ENCODE results near the gene C11orf58.

The C11orf58 gene

DNA sequence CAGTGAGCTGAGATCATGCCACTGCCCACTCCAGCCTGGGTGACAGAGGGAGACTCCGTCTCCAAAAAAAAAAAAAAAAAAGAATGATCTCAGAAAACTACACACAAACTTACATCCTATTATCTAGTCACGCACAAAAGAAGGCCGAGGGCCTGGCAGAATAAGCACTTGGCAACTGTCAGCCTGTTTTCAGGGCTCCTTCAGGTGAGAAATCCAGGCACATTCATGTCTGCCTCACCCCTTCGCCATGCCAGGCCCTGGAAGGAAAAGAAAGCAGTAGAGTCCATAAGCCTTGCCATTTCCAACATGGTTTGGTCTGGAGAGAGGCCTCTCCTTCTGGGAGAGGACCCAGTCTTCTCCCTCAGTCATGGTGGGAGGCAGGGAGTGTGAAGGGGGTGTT is 30.9 kb downstream of the C11orf58 start:
- TF ChIP-seq, protein P1, sequence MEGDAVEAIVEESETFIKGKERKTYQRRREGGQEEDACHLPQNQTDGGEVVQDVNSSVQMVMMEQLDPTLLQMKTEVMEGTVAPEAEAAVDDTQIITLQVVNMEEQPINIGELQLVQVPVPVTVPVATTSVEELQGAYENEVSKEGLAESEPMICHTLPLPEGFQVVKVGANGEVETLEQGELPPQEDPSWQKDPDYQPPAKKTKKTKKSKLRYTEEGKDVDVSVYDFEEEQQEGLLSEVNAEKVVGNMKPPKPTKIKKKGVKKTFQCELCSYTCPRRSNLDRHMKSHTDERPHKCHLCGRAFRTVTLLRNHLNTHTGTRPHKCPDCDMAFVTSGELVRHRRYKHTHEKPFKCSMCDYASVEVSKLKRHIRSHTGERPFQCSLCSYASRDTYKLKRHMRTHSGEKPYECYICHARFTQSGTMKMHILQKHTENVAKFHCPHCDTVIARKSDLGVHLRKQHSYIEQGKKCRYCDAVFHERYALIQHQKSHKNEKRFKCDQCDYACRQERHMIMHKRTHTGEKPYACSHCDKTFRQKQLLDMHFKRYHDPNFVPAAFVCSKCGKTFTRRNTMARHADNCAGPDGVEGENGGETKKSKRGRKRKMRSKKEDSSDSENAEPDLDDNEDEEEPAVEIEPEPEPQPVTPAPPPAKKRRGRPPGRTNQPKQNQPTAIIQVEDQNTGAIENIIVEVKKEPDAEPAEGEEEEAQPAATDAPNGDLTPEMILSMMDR (IDR thresholded peaks at IDR 0.05; ENCODE audit: extremely low read depth, missing control alignments): no peak
- no peak for DNase-seq (ENCODE audit: low spot score)

DNA sequence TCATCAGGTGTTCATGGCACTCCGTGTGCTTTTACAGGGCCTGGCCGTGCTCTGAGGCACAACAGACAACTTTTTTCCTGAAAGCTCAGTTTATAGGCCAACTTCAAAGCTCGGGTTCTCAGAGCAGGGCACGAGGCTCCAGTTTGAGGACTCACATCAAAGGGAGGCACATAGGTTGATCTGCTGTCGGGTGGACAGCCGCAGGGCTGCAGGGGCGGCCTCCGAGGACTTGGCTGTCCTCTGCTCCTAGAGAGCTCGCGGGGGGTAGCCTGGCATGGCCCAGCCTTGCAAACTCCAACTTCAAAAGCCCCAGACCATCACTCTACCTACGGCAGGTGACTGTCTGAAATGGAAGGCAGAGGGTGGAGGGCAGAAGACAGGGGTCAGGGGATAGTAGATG is 31.6 kb downstream of the C11orf58 start:
- TF ChIP-seq, protein P1 (IDR thresholded peaks at IDR 0.05; ENCODE audit: extremely low read depth, missing control alignments): no peak
- no peak for DNase-seq (ENCODE audit: low spot score)

DNA sequence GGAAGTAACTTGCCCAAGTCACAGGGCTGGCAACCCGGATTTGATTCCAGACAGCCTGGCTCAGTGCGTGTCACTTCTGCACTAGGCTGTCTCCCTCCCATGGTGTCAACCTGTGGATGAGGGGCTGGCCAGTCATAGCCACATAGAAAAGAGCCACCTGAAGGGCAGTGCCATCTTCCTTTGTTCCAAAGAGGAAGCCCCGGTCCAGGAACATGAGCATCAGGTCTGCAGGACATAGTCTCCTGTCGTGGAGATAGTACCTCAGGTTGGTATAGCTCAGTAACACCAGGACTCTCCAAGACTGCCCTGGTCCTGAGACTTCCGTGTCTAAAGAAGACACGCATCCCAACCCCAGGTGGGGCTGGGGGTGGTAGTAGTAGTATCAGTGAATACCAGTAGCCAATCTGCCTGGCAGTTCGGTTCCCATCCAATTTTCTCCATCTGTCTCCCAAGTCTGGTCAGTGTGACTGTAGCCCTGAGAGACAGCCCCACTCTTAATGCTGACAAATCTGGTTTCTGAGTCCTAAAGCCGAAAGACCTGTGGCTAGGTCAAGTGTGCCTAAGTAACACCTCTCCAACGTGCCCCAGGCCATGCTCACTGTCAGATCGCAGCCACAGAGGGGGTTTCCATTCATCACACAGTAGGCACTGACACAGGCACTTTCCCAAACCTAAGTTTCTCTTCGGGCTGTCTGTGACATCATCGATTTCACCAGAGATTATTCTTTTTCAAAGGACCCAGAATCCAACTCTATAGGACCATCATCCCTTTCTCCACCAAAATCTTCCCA is 33.1 kb downstream of the C11orf58 start:
- TF ChIP-seq, protein P1 (IDR thresholded peaks at IDR 0.05; ENCODE audit: extremely low read depth, missing control alignments): no peak
- DNase-seq (ENCODE audit: low spot score): no peak

DNA sequence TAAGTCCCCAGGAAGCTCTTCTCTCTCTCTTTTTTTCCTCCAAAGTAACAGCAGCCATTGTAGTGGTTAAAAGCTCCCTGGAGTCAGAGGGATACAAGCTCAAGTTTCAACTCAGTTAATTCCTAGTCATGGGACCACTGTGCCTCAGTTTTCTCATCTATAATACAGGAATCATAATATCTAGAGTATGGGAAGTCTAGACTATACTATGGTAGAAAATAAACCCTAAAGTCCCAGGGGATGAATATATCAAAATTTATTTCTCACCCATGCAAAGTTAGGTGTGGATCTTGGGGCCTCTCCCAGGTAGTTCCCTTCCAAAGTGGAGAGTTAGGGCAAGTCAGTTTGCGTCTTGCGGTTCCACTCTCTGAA is 33.7 kb downstream of the C11orf58 start:
- TF ChIP-seq, protein P1 (IDR thresholded peaks at IDR 0.05; ENCODE audit: extremely low read depth, missing control alignments): no peak
- DNase-seq (ENCODE audit: low spot score): no peak

DNA sequence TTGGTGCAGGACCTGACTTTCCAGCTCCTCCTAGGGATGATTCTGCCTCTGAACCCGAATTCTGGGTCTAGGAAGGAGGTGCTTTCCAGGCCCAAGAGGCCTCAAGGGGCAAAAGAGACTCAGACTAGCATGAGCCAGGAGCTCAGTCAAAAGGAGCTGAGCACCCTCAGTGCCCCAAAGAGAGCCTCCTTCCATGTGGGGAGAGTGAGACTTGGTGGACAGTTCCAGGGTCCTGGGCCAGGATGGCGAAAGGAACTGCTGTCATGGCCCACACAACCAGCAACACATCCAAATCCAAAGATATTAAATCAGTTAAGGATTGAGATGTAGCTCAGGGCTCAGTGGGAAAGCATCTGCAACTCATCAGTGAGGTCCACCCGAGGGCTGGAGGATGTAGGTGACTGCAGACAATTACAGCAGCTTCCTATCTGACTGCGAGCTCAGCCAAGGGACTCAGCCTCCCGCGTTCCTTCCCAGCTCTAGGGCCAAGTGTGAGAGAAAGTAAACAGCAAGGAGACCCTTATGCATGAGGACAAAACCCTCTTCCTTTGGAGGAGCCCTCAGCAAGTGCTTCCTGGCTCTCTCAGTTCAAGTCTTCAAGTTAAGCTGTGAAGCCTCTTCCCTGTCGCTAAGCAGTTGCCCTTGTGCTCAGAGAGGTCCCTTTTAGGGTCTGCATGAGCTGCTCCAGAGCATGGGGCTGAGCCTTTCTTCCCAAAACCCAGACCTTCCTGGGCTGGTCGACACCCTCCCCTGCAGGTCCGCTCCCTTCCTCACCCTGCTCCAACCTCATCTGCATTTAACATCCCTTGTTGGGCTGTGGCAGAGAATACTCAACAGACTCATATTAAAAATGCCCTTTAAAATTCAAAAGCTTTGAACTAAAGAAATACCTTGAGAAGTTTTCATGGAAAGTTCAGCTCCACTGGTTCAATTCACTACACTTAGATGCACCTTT is 35.8 kb downstream of the C11orf58 start:
- no peak for DNase-seq (ENCODE audit: low spot score)
- TF ChIP-seq, protein P1 (IDR thresholded peaks at IDR 0.05; ENCODE audit: extremely low read depth, missing control alignments): no peak

DNA sequence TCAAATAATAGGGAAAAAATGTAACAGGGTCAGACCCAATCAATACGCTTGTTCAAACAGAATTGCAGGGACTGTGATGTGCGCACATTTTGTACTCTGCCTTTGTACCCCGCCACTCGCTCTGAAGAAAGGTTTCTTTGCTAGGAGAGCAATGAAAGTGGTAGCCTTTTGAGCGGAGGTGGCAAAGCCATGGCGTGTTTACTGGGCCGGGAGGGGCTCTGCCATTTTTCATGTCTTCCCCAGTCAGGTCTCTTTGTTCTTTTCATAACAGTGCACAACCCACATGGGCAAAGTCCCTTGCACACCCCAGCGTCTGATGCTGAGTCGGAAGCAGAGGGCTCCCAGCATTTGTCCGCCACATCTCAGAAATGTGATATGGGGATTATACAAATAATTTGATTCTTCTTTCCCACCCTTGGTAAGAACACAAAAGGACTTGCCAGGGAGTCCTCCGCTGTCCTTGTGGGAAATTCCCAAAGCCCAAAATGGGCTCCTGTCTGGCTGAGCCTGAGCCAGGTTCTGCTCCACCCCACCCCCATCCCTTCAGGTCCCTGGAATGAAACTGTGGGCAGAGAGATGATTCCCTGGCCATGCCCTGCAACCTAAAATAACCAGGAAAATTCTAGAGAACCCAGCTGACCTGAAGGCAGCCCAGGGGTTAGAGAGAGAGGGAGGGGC is 36.6 kb downstream of the C11orf58 start:
- TF ChIP-seq, protein P1 (IDR thresholded peaks at IDR 0.05; ENCODE audit: extremely low read depth, missing control alignments): no peak
- DNase-seq (ENCODE audit: low spot score): no peak
